Endothelial cell of hepatic sinusoid (primary cell): ENCODE data around the gene EPAS1.

Source experiments
- in situ Hi-C: cut with HindIII; loops from 2 replicates; pipeline ENCODE4 v1.10.0; 2017; ENCODE audit warnings: low sequenced_read_pairs

The EPAS1 gene

GRCh38 chr2:46299365-46300263, 2.4 kb downstream of the EPAS1 start:
- in situ Hi-C loops = no loop called here

DNA sequence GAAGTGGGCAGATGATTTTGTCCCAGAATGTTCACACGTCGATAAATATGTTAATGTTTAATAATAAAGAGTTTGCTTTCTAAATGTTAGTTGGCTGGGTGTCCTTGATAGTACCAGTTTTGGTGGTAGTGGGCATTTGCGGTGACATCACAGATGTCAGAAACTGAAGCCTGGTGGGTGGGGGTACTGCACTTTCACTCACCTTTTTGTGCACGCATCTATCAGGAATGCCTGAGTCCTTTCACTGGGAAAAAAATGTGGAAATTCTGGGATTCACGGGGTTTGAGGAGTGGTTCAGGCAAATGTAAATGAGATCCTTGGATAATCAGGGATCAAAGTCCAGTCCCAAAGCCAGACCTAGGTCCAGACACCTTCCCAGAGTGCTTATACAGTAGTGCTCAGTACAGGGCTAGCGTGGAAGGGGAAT, 3.2 kb downstream of the EPAS1 start:
- in situ Hi-C loops = no loop called here

- in situ Hi-C loops = no loop called here
Observed at GRCh38 chr2:46302005-46302695, 4.9 kb downstream of the EPAS1 start.

GRCh38 chr2:46303233-46303632, 6.0 kb downstream of the EPAS1 start:
- in situ Hi-C loops = no loop called here

DNA sequence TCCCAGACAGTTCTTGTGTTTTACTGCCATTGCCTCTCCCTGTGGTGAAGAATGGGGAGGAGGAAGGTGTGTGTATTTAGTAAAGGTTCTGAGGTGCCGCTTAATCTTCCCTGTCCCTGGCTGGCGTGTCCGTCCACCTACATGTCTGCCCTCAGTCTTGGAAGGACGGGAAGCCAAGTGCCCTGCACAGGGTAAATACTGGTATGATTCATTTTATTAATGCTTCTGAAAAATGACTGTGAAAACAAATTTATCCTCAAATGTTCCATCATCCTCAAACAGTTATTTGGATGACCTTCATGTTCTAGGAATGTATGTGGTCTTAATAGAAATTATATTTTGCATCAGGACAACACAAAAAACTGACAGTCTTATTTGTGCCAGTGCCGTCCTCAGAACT, 6.6 kb downstream of the EPAS1 start:
- in situ Hi-C loops = no loop called here

GRCh38 chr2:46304635-46305034, 7.4 kb downstream of the EPAS1 start:
- in situ Hi-C loops = no loop called here

GRCh38 chr2:46305187-46305586, 8.0 kb downstream of the EPAS1 start:
- in situ Hi-C loops = no loop called here

DNA sequence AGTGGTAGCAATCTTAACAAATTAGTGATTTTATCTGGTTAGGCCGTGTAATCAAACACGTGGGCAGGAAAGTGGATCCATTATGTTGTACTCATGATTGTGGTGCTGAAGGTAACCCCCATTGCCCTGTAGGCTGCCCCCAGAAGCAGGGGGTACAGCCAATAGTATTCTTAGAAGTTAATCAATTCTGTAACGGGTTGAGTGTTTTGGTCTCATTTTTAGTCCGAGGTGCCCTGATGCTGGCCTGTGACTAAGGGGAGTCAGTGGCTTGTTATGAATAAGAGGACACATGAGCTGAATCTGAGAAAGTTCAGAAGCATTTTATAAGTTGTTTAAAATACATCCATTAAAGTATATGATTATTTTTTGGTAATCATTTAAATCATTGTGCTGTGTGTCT, 8.6 kb downstream of the EPAS1 start:
- in situ Hi-C loops = no loop called here

DNA sequence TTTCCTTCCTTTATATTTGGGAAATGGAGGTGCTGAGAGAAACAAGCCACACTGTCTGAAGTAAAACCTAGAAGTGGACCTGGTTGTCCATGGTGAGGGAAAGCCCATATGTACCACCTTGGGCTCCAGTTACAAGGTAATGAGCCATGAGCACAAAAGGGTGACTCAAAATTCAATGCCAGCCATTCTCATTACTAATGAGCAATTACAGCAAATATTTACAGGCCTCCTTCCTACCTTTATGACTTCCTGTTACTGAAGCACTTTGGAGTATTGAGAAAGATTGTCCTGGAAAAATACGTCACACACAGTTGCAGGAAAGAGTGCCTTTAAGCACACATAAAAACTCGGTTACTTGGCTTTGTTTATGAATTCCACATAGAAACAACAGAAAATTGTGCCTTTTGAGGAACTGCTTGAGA, 9.1 kb downstream of the EPAS1 start:
- in situ Hi-C loops = no loop called here

GRCh38 chr2:46306988-46307655, 9.9 kb downstream of the EPAS1 start:
- in situ Hi-C loops = no loop called here

- in situ Hi-C loops = no loop called here
Observed at GRCh38 chr2:46308081-46308480, 10.9 kb downstream of the EPAS1 start.

DNA sequence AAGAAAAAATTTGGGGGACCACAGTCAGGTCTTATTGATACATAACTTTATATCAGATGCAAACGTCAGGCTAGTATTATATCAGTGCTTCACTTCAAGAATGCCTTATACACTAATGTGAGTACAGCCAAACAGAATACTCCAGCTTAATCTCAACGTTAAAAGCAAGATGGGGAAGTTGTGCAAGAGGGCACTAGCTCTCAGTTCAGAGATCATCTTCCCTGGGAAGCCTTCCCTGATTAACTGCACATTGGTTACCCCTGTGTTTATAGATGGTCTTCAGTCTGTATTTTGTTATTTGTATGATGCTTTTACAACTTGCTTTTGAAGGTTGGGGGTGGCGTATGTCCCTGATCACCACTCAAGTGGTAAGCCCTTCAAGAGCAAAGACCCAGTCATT, 11.4 kb downstream of the EPAS1 start:
- in situ Hi-C loops = no loop called here

DNA sequence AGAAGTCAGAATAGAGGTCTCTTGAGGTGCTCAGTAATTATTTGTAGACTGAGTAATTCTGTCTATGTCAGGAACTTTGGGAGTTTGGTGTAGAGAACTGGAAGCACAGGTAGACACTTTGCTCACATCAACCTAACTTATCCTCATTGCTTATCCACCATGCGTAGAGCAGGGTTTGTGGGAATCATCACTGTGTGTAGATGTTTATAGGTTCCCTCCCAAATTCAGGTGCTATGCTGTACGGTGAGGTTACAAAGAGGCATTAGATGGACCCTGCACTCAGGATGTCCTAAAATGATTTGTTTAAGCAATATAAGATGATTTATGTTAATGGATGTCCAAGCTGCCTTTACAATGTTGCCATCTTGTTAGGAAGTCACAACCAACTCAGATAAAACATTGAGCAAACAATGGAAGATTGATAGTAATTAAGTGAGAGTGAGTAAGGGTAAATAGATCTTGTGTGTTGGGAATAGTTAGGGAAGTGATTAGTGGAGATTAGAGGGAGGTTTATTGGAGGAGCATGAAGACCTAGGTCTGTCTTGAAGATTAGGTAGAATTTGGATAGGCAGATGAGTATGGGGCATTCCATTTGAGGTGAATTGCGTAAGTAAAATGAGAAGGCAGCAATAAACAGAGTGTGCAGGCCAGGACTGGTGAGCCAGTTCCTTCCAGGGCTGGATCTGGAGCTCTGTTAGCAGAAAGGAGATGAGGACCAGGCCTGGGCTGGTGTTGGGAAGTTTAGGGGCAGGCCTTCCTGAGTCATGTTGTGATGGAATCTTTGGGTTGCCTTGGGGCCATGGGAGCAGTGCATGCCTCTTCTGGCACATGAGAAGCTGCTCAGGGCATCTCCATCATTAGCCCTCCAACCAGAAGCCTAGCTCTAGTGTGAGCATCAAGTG, 12.1 kb downstream of the EPAS1 start:
- in situ Hi-C loops = no loop called here

GRCh38 chr2:46310446-46310845, 13.2 kb downstream of the EPAS1 start:
- in situ Hi-C loops = no loop called here

GRCh38 chr2:46311651-46312223, 14.5 kb downstream of the EPAS1 start:
- in situ Hi-C loops = no loop called here

GRCh38 chr2:46313063-46313462, 15.9 kb downstream of the EPAS1 start:
- in situ Hi-C loops = no loop called here

- in situ Hi-C loops = no loop called here
Observed at GRCh38 chr2:46314065-46314835, 17.0 kb downstream of the EPAS1 start.

GRCh38 chr2:46315103-46315890, 18.1 kb downstream of the EPAS1 start:
- in situ Hi-C loops = no loop called here

- in situ Hi-C loops = no loop called here
Observed at GRCh38 chr2:46317094-46317486, 19.9 kb downstream of the EPAS1 start.
